Fibroblast of lung (primary cell): ENCODE measurements around the gene DPYD.

Experiments used
- EZH2 ChIP-seq: IDR thresholded peaks from 2 replicates; pipeline ENCODE4 v1.5.1; 2012; ENCODE audit warnings: low read length, control low read depth, mild to moderate bottlenecking; ENCODE audit errors: missing control alignments
- TF ChIP-seq, protein P1 (sequence below), 2 donors: IDR thresholded peaks in 1 of 2; conservative IDR thresholded peaks in 1 of 2; 1 replicate in 1 of 2; 2 replicates in 1 of 2; pipeline ENCODE4 v1.5.1; 2011 to 2012; ENCODE audit warnings: low read length in 2 of 2, control low read depth in 1 of 2, inconsistent platforms in 1 of 2, low read depth in 1 of 2, mild to moderate bottlenecking in 1 of 2

DNA sequence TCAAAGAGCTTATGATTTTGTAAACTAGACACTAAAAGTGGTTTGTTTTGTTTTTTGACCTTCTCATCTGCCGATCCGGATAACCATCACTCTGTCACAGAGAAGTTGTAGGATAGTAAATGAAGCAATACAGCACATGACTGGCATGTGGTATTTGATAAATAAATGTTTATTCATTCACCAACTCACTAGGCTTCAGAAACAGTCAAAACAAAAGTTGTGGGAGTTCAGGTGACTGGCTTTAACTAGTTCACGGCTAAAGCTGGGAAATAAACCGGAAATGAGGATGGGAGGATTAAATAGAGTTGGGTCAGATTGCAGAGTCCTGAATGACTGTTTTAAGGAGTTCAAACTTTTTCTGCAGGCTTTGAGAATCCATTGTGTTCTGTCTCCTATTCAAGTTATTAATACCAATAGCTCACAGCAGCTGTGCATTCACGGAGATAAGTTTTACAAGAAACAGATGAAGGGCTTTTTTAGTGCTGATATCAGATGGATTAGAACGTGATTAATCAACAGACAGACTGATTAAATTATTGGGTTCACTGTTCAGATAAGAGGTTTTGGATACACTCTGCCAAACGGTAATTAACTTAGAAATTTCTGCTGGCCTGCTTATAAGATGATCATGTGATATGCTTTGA, 463.3 kb downstream of the DPYD start:
- TF ChIP-seq, protein P1, sequence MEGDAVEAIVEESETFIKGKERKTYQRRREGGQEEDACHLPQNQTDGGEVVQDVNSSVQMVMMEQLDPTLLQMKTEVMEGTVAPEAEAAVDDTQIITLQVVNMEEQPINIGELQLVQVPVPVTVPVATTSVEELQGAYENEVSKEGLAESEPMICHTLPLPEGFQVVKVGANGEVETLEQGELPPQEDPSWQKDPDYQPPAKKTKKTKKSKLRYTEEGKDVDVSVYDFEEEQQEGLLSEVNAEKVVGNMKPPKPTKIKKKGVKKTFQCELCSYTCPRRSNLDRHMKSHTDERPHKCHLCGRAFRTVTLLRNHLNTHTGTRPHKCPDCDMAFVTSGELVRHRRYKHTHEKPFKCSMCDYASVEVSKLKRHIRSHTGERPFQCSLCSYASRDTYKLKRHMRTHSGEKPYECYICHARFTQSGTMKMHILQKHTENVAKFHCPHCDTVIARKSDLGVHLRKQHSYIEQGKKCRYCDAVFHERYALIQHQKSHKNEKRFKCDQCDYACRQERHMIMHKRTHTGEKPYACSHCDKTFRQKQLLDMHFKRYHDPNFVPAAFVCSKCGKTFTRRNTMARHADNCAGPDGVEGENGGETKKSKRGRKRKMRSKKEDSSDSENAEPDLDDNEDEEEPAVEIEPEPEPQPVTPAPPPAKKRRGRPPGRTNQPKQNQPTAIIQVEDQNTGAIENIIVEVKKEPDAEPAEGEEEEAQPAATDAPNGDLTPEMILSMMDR (conservative IDR thresholded peaks at IDR 0.05 in 1 of 2, IDR thresholded peaks at IDR 0.05 in 1 of 2; ENCODE audit: low read depth in 1 of 2, low read length in 2 of 2), result no peak
- TF ChIP-seq EZH2, result no peak
